ENCODE data around the gene PIP5K1B.
A peak's percentile ranks its signal among the peaks of the same experiment; 100 is the strongest.

PIP5K1B gene

DNA sequence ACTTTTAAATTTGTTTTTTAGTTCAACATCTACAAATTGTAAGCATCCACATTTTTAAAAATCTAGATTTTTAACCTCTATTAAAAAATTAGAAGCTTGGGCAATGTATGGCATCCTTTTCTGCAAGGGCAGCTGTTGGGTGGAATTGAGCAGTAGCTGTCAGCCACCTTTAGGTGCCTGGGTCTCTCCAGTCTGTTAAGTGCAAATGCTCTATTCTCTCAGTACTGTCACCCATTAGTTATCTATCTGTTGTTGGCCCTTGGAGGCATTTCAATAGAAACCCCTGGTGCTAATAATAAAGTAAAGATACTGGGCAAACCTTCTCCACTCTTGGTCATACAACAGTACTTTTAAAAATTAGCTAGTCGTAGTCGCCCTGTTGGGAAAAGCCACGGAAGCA is 63.6 kb downstream of the PIP5K1B start:
- TF ChIP-seq YY1 (IDR thresholded peaks at IDR 0.05; ENCODE audit: insufficient read depth, insufficient read length) (no peak), ZNF274 (IDR thresholded peaks at IDR 0.05; ENCODE audit: low read depth, low read length) (no peak), SUZ12 (IDR thresholded peaks at IDR 0.05; ENCODE audit: extremely low read depth, insufficient read depth, insufficient read length) (no peak)
- H3K27me3 ChIP-seq (ENCODE audit: insufficient read depth, insufficient read length) = no peaks in the 10 kb centered on the region
- DNase-seq (ENCODE audit: low read depth, low spot score) = no peak
- no peak overlapping the region for H3K9ac ChIP-seq (ENCODE audit: insufficient read length, low read depth)
- H3K4me1 ChIP-seq (ENCODE audit: insufficient read depth, insufficient read length) = no peaks in the 10 kb centered on the region
- H3K4me3 ChIP-seq (ENCODE audit: insufficient read length, low read depth) = no peak overlapping the region
- no peaks in the 10 kb centered on the region for H3K36me3 ChIP-seq (ENCODE audit: insufficient read depth, insufficient read length, low read length)
- no peaks in the 10 kb centered on the region for H3K9me3 ChIP-seq (ENCODE audit: insufficient read depth, low read length)

DNA sequence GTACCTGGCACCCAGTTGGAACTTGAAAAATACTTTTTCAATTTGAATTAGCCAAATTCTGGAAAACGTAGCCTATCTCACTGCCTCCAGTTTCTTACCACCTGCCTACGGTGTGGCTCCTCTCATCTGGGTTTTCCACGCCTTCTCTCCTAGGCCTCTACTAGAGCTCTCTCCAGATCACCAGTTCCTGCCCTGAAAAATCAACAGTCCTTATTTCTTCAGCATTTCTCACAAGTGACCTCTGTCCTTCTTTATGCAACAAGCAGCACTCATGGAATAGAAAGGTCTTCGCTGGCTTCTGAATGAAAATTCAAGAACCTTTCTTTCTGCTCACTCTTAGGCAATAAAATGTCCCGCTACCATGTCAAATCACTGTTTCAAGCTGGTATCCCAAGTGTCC is 64.8 kb downstream of the PIP5K1B start:
- Histone ChIP-seq H3K4me3 (ENCODE audit: insufficient read length, low read depth) (no peak overlapping the region), H3K9ac (ENCODE audit: insufficient read length, low read depth) (no peak overlapping the region), H3K36me3 (ENCODE audit: insufficient read depth, insufficient read length, low read length) (no peaks in the 10 kb centered on the region), H3K27me3 (ENCODE audit: insufficient read depth, insufficient read length) (no peaks in the 10 kb centered on the region), H3K9me3 (ENCODE audit: insufficient read depth, low read length) (no peaks in the 10 kb centered on the region), H3K4me1 (ENCODE audit: insufficient read depth, insufficient read length) (no peaks in the 10 kb centered on the region)
- no peak for TF ChIP-seq ZNF274 (IDR thresholded peaks at IDR 0.05; ENCODE audit: low read depth, low read length)
- TF ChIP-seq YY1 (IDR thresholded peaks at IDR 0.05; ENCODE audit: insufficient read depth, insufficient read length) = no peak
- no peak for DNase-seq (ENCODE audit: low read depth, low spot score)

GRCh38 chr9:68771376-68771775 is 66.3 kb downstream of the PIP5K1B start:
- no peaks in the 10 kb centered on the region for H3K36me3 ChIP-seq (ENCODE audit: insufficient read depth, insufficient read length, low read length)
- TF ChIP-seq YY1 (IDR thresholded peaks at IDR 0.05; ENCODE audit: insufficient read depth, insufficient read length) = no peak
- no peak for TF ChIP-seq SUZ12 (IDR thresholded peaks at IDR 0.05; ENCODE audit: extremely low read depth, insufficient read depth, insufficient read length)
- no peak for TF ChIP-seq ZNF274 (IDR thresholded peaks at IDR 0.05; ENCODE audit: low read depth, low read length)
- H3K9me3 ChIP-seq (ENCODE audit: insufficient read depth, low read length) = no peaks in the 10 kb centered on the region
- H3K4me3 ChIP-seq (ENCODE audit: insufficient read length, low read depth) = no peak overlapping the region
- no peak overlapping the region for H3K9ac ChIP-seq (ENCODE audit: insufficient read length, low read depth)
- H3K4me1 ChIP-seq (ENCODE audit: insufficient read depth, insufficient read length) = no peaks in the 10 kb centered on the region
- no peaks in the 10 kb centered on the region for H3K27me3 ChIP-seq (ENCODE audit: insufficient read depth, insufficient read length)
- DNase-seq (ENCODE audit: low read depth, low spot score) = no peak

- no peak overlapping the region for H3K4me3 ChIP-seq (ENCODE audit: insufficient read length, low read depth)
- no peak for DNase-seq (ENCODE audit: low read depth, low spot score)
- H3K27me3 ChIP-seq (ENCODE audit: insufficient read depth, insufficient read length) = no peaks in the 10 kb centered on the region
- no peaks in the 10 kb centered on the region for H3K36me3 ChIP-seq (ENCODE audit: insufficient read depth, insufficient read length, low read length)
- H3K9me3 ChIP-seq (ENCODE audit: insufficient read depth, low read length) = no peaks in the 10 kb centered on the region
- no peaks in the 10 kb centered on the region for H3K4me1 ChIP-seq (ENCODE audit: insufficient read depth, insufficient read length)
- no peak overlapping the region for H3K9ac ChIP-seq (ENCODE audit: insufficient read length, low read depth)
- TF ChIP-seq SUZ12 (IDR thresholded peaks at IDR 0.05; ENCODE audit: extremely low read depth, insufficient read depth, insufficient read length) (no peak), YY1 (IDR thresholded peaks at IDR 0.05; ENCODE audit: insufficient read depth, insufficient read length) (no peak), ZNF274 (IDR thresholded peaks at IDR 0.05; ENCODE audit: low read depth, low read length) (no peak)
Observed at GRCh38 chr9:68775003-68775730, 70.1 kb downstream of the PIP5K1B start.

DNA sequence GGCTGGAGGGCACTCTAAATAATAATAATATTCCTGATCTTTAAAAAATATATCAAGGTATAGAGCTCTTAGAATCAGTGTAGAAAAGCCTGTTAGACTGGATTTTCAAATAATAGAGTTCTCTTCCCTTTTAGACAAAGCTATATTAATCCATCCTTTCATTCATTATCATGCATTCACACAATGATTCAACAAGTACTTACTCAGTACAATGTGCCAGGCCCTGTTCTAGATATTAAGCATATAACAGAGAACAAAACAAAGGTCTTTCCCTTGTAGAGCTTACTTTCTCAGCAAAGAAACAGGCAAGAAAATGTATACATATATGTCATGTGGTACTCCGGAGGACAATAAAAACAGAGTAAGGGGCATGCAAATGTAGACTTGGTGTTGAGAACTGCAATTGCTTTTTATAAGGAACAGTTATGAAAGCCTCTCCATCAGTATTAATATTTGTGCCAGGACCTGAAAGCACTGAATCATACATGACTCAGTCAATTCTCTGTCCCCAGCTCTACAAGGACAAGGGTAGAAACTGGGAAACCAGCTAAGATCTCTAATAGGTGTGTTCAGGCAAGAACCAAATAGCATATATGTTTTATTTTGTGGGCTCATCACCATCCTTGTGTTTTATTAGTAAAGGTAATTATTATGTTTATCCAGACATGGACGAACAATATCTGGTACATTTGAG is 72.2 kb downstream of the PIP5K1B start:
- Histone ChIP-seq H3K27me3 (ENCODE audit: insufficient read depth, insufficient read length) (no peaks in the 10 kb centered on the region), H3K9me3 (ENCODE audit: insufficient read depth, low read length) (no peaks in the 10 kb centered on the region), H3K9ac (ENCODE audit: insufficient read length, low read depth) (no peak overlapping the region), H3K4me1 (ENCODE audit: insufficient read depth, insufficient read length) (no peaks in the 10 kb centered on the region), H3K36me3 (ENCODE audit: insufficient read depth, insufficient read length, low read length) (peaks cover 3% of the 10 kb centered on the region), H3K4me3 (ENCODE audit: insufficient read length, low read depth) (no peak overlapping the region)
- DNase-seq (ENCODE audit: low read depth, low spot score) = no peak
- no peak for TF ChIP-seq SUZ12 (IDR thresholded peaks at IDR 0.05; ENCODE audit: extremely low read depth, insufficient read depth, insufficient read length)
- no peak for TF ChIP-seq YY1 (IDR thresholded peaks at IDR 0.05; ENCODE audit: insufficient read depth, insufficient read length)
- no peak for TF ChIP-seq ZNF274 (IDR thresholded peaks at IDR 0.05; ENCODE audit: low read depth, low read length)

DNA sequence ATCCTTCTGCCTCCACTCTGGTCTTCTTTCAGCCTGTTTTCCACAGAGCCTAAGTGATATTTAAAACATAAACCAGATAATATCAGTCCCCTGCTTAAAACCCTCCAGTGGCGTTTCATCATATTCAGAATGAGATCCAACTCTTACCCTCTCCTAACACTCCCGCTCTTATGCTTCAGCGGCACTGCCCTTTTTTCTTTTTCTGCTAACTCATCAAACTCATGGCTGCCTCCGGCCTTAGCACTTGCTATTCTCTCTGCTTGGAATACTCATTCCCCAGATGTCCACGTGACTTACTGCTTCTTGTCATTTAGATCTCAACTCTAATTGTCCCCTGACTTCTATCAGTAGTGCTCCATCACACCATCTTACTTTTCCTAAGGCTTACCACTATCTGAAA is 73.6 kb downstream of the PIP5K1B start:
- no peak for DNase-seq (ENCODE audit: low read depth, low spot score)
- TF ChIP-seq YY1 (IDR thresholded peaks at IDR 0.05; ENCODE audit: insufficient read depth, insufficient read length) = no peak
- TF ChIP-seq SUZ12 (IDR thresholded peaks at IDR 0.05; ENCODE audit: extremely low read depth, insufficient read depth, insufficient read length) = no peak
- no peak for TF ChIP-seq ZNF274 (IDR thresholded peaks at IDR 0.05; ENCODE audit: low read depth, low read length)
- H3K9me3 ChIP-seq (ENCODE audit: insufficient read depth, low read length) = no peaks in the 10 kb centered on the region
- no peaks in the 10 kb centered on the region for H3K4me1 ChIP-seq (ENCODE audit: insufficient read depth, insufficient read length)
- peaks cover 9% of the 10 kb centered on the region for H3K36me3 ChIP-seq (ENCODE audit: insufficient read depth, insufficient read length, low read length)
- H3K27me3 ChIP-seq (ENCODE audit: insufficient read depth, insufficient read length) = no peaks in the 10 kb centered on the region
- no peak overlapping the region for H3K4me3 ChIP-seq (ENCODE audit: insufficient read length, low read depth)
- H3K9ac ChIP-seq (ENCODE audit: insufficient read length, low read depth) = no peak overlapping the region

- Histone ChIP-seq H3K36me3 (ENCODE audit: insufficient read depth, insufficient read length, low read length) (peaks cover 11% of the 10 kb centered on the region), H3K9ac (ENCODE audit: insufficient read length, low read depth) (peak overlapping the region; percentile 89), H3K9me3 (ENCODE audit: insufficient read depth, low read length) (no peaks in the 10 kb centered on the region), H3K4me3 (ENCODE audit: insufficient read length, low read depth) (peak overlapping the region; percentile 89), H3K27me3 (ENCODE audit: insufficient read depth, insufficient read length) (no peaks in the 10 kb centered on the region), H3K4me1 (ENCODE audit: insufficient read depth, insufficient read length) (no peaks in the 10 kb centered on the region)
- no peak for TF ChIP-seq ZNF274 (IDR thresholded peaks at IDR 0.05; ENCODE audit: low read depth, low read length)
- TF ChIP-seq YY1 (IDR thresholded peaks at IDR 0.05; ENCODE audit: insufficient read depth, insufficient read length) = no peak
- TF ChIP-seq SUZ12 (IDR thresholded peaks at IDR 0.05; ENCODE audit: extremely low read depth, insufficient read depth, insufficient read length) = no peak
- peak; percentile 93 for DNase-seq (ENCODE audit: low read depth, low spot score)
Observed at GRCh38 chr9:68779558-68780379, 74.7 kb downstream of the PIP5K1B start.

All from NT2/D1 (cell line).